HG02763 (cell line): ENCODE measurements around the gene ZNF217.
"Not testable (repeated sequence)": the region's sequence is repeated elsewhere in the genome, so short reads cannot be mapped to it uniquely, and the experiment has no call there.

Experiments
- ATAC-seq: cut with Tn5 transposase; IDR thresholded peaks from one replicate; pipeline ENCODE4 v1.9.1; 2021; ENCODE audit warnings: mild to moderate bottlenecking, moderate library complexity; ENCODE audit not compliant: unreplicated experiment

ZNF217 gene

DNA sequence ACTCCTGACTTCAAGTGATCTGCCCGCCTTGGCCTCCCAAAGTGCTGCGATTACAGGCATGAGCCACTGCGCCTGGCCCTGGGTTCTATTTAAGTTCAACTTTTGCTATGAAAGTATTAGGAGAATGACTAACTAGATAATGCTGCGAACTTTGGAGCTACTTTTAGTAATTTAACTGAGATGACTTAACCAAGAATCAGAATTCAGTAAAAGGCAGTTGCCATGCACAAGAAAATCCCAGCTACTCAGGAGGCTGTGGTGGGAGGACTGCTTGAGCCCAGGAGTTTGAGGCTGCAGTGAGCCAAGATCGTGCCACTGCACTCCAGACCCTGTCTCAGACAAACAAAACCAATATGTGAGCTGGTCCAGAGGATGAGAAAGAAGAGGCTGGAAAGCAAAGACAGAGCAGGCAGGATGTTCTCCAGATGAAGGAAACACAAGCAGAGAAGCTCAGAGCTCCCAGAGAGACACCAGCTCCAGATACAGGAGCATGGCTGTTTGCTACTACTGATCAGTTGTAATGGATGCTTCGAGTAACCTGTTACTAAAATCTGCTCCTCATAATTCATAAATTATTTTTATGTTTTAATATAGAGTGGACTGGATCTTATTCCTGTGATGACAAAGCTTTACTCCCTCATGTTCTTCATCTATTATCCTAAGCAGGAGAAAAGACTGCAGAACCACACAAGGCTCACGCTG lies 23.9 kb downstream of the ZNF217 start:
- ATAC-seq = no peak

DNA sequence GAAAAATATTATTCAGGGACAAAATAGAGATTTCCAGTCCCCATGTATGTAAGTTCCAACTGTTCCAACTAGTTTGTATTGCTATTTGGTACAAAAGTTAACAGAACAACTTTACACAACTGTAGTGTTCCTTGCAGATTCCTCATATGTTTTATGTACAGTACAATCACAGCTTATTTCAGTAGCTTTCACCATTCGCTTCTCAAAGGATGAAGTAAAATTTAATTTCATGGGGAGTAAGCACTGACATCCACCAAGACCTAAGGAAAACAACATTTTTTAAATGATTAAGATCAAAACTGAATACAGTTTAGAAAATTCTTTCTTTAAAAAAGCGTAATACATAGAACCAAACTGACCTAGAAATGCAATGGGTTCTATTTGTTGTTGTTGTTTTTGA lies 24.6 kb downstream of the ZNF217 start:
- no peak for ATAC-seq

DNA sequence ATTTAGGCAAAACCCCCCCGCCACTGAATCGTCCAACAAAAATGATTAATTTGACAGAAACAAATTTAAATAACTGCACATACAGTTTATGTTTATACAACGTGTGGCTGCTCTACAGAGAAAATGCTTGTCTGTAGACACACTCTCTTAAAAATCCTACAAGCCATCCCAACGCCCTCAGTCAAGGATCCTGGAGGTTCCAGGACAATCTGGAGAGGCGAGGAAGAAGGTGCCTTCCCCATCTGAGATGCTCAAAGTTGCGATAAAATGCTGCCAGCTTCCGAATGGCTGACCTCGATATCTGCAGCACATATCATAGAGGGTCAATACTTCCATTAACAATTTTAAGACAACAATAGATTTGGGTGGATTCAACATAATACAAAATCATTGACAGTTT lies 25.3 kb downstream of the ZNF217 start:
- ATAC-seq = no peak

DNA sequence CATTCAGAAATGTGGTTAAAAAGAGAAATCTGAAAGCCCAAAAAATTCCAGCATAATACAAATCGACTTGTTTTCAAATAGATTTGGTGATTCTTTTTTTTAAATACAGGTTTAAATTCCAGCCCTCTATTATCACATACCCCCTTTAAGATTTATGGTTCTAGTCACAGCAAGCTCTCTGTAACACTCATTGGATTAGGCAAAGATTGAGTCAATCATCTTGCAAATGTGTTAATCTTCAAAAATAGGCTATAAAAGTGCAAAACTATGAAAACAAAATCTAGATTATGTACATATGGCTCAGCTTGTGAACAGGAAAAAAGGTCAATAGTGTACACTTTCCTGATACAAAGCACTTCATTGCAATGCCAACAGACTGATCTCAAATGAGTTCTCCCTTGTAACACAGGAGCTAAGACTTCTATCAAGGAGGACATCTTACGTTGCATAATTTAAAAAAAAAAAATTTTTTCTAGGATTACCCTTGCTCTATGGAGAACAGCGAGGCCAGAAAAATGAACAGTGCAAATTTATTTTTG lies 26.2 kb downstream of the ZNF217 start:
- ATAC-seq = no peak

DNA sequence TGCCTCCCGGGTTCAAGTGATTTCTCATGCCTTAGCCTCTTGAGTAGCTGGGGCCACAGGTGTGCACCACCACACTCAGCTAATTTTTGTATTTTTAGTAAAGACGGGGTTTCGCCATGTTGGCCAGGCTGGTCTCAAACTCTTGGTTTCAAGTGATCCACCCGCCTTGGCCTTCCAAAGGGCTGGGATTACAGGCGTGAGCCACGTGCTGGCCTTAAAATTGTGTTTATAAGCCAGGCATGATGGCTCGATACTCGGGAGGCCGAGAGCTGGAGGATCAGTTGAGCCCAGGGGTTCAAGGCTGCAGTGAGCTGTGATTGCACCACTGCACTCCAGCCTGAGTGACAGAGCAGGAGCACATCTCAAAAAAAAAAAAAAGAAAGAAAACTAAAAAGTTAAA lies 27.0 kb downstream of the ZNF217 start:
- not testable (repeated sequence) for ATAC-seq

DNA sequence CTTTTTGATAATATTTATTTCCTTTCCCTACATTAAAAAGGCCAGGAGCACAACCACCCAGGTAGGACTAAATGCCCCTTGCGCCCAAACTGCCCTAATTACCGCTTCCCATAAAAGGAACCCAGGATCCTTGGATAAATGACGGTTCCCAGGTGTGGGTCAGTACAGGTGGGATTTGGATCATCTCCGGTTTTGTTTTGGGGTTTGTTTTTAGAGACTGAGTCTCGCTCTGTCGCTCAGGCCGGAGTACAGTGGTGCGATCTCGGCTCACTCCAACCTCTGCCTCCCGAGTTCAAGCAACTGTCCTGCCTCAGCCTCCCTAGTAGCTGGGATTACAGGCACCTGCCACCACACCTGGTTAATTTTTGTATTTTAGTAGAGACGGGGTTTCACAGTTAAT lies 28.4 kb downstream of the ZNF217 start:
- no peak for ATAC-seq

DNA sequence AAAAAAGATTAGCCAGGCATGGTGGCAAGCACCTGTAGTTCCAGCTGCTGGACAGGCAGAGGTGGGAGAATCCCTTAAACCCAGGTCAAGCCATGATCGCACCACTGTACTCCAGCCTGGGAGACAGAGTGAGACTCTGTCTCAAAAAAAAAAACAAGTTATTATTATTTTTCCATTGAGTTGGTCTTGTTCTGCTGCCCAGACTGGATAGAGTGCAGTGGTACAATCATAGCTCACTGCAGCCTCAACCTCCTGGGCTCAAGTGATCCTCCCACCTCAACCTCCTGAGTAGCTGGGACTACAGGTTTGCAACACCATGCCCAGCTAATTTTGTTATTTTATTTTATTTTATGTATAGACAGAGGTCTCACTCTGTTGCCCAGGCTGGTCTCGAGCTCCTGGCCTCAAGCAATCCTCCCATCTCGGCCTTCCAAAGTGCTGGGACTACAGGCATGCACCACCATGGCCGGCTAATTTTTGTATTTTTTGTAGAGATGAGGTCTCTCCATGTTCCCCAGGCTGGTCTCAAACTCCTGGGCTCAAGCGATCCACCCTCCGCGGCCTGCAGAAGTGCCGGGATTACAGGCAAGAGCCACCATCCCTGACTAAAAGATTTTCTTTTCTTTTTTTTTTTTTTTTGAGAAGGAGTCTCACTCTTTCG lies 31.4 kb downstream of the ZNF217 start:
- ATAC-seq = not testable (repeated sequence)

DNA sequence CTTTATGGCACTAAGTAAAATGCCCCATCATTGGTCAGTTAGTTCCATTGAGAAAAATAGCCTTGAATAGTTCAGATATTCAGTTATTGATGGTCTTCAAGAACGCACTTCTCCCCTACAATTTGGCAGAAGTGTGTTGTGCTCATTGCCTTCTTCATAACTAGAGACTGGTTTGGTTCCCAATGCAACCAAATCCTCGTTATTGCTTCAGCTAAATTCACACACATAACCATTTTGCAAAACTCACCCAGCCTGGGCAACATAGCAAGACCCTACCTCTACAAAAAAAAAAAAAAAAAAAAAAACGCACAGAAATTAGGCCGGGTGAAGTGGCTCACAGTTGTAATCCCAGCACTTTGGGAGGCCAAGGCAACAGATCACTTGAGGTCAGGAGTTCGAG lies 32.1 kb downstream of the ZNF217 start:
- no peak for ATAC-seq

DNA sequence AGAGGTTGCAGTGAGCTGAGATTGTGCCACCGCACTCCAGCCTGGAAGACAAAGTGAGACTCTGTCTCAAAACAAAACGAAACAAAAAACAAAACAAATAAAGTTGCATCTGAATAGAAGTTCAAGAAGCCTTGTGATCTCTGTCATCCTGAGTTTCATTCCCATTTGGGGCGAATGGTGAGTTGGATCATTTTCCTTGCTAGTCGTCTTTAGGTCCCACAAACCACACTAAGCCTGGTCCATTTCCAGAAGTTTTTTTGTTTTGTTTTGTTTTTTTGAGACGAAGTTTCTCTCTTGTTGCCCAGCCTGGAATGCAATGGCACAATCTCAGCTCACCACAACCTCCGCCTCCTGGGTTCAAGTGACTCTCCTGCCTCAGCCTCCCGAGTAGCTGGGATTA lies 33.8 kb downstream of the ZNF217 start:
- no peak for ATAC-seq

DNA sequence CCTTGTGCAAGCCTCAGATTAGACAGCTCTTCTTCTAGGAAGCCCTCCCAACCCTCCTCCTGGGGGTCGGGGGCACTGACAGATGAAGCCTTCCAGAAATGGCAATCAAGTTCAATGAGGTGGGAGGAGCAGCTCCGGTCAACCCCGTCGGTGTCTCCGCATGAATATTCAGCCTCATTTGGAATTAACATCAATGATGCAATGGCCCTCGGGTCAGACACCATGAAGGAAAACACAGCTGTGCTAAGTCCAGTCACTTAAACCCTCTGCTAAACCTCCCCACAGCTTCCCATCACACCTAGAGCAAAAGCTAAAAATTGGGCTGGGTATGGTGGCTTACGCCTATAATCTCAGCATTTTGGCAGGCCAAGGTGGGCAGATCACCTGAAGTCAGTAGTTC lies 36.5 kb downstream of the ZNF217 start:
- no peak for ATAC-seq

DNA sequence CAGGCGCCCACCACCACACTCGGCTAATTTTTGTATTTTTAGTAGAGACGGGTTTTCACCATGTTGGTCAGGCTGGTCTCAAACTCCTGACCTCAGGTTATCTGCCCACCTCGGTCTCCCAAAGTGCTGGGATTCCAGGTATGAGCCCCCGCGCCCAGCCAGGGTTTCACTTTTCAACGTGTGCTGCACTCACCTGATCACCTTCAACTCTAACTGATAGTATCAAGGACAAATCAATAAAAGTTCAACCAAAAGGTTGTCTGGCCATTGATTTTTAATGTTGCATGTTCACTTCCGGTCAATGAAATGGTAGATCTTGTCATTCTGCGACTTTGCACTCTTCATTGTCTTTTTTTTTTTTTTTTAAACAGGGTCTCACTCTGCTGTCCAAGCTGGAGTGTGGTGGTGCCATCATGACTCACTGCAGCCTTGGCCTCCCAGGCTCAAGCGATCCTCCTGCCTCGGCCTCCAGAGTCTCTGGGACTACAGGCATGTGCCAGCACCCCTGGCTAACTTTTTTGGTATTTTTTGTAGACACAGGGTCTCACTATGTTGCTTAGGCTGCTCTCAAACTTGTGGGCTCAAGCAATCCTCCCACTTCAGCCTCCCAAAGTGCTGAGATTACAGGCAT lies 37.3 kb downstream of the ZNF217 start:
- ATAC-seq = no peak

DNA sequence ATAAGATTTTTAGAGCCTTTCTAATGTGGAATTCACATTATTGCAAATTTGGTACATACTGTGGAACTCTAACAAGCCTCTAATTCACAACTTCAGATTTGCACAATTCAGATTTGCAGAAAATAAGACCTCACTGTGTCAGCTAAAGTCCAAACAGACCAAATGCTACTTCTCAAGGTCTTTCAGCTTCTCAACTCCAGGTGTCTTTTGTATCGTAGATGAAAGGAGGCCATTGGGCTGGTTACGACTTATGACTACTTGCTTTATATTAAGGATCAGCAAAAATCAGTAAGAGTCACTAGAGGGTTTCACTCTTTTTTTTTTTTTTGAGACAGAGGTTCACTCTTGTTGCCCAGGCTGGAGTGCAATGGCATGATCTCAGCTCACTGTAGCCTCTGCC lies 37.8 kb downstream of the ZNF217 start:
- ATAC-seq = no peak

DNA sequence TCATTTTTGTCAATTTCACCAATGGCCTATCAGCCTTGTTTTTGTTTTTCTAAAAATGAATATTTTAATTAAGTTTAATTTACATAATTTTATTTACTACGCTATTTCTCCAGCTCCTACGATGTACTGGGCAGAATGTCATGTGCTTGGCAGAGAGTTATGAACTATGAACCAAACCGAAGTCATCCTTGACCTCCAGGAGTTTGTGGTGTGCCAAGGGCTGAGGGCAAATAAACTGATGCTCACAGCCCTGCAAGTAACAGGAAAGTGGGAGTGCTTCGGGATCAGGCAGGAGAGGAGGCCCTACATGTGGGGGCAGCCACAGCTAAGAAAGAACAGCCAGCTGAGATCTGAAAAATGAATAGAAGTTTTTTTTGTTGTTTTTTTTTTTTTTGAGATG lies 38.6 kb downstream of the ZNF217 start:
- ATAC-seq = no peak

DNA sequence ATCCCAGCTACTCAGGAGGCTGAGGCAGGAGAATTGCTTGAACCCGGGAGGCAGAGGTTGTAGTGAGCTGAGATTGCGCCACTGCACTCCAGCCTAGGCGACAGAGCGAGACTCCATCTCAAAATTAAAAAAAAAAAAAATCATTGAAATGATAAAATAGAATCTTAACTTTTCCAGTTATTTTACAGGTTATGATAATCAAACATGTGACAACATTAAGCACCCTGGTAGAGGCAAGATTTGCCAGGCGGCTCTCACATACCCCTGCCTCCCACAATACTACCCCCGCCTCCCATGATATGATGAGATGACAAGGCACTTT lies 41.1 kb downstream of the ZNF217 start:
- ATAC-seq = not testable (repeated sequence)

DNA sequence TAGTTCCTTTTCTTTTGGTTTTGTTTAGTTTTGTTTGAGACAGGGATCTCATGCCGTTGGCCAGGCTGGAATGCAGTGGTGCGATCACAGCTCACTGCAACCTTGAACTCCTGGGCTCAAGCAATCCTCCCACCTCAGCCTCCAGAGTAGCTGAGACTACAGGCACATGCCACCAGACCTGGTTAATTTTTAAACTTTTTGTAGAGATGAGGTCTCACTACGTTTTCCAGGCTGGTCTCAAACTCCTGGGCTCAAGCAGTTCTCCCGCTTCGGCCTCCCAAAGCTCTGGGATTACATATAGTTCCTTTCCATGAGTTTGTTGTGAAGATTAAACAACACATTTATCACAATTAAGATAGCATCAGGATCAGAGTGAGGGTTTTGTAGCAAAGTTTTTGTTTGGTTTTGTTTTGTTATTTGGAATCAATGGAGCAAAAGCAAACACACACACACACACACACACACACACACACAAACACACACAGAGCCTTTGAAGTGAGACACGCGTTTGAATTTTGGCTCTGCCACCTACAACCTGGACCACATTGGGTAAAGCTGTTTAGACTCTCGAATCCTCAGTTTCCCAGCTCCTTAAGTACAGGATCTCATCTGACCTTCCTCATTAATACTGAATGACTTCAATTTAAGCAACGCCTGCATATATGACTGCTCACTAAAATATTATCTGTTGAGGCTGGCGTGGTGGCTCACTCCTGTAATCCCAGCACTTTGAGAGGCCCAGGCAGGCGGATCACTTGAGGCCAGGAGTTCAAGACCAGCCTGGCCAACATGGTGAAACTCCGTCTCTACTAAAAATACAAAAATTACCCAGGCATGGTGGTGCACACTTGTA lies 41.7 kb downstream of the ZNF217 start:
- ATAC-seq = not testable (repeated sequence)

DNA sequence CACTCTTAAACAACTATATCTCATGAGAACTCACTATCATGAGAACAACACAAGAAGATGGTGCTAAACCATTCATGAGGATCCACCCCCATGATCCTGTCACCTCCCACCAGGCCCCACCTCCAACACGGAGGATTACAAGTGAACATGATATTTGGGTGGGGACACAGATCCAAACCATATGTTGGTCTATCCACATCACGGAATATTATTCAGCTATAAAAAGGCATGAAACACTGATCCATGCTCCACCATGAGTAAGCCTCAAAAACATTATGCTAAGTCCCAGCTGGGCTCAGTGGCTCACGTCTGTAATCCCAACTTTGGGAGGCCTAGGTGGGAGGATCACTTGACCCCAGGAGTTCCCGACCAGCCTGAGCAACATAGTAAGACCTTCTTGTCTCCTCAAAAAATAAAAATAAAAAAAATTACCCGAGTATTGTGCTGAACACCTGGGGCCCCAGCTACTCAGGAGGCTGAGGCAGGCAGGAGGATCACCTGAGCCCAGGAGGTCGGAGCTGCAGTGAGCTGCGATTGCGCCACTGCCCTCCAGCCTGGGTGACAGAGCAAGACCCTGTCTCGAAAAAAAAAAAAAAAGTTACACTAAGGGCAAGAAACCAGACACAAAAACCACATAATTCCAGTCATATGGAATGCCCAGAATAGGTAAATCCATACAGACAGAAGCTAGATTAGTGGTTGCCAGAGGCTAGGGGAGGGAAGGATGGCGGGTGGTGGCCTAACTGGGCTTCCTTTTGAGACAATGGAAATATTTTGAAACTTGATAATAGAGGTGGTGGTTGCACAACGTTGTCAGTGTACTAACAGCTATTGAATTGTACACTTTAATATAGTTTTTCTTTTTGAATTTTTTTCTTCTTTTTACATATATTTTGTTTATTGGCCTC lies 43.1 kb downstream of the ZNF217 start:
- no peak for ATAC-seq

DNA sequence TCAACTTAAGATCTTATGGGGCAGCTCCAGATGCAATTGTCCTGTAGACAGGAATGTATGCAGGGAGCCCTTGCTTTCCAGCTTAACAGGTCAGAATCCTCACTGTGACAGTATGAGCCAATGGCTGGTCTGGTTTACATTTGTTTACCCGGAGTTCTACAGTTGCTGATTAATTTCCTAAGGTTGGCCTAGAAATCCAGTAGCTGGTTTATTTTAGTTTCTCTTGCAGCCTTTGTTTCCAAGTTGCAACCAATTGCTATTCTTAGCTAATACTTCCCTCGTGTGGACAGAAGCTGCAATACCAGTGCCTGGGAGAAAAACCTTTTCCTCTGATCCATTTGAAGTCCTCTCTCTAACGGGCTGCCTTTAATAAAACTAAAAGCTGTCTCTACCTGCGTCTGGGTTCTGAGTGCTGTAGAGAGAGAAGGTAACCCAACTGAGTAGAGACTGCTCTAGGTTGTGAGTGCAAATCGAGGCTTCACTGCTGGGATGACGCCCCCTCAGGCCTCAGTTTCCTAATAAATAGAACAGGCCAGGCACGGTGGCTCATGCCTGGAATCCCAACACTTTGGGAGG lies 45.9 kb downstream of the ZNF217 start:
- no peak for ATAC-seq

DNA sequence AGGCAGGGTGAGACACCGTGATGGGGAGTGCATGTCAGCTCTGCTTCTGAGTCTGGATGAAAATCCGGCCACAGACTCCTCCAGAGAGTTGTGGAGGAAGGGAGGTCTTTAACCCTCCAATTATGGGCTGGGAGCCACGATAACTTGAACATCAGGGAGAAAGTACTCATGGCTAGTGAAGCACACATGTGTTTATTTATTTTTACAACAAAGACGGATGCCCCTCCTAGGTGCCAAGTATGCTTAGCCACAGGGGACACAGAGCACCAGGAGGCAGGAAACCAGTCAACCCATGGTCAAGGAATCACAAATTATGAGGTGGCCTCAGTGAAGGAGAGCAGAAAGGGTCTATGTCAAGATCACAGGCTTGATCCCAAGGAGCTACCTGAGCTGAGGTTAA lies 54.1 kb downstream of the ZNF217 start:
- ATAC-seq = no peak

DNA sequence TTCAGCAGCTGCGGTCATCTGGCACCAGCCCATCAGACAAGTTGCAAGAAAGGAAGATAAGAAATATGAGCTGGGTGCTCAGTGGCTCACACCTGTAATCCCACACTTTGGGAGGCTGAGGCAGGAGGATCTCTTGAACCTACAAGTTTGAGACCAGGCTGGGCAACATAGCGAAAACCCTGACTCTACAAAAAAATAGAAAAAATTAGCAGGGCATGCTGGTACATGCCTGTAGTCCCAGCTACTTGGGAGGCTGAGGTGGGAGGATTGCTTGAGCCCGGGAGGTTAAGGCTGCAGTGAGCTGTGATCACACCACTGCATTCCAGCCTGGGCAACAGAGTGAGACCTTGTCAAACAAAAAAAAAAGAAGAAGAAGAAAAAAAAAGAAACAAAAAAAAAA lies 57.3 kb downstream of the ZNF217 start:
- not testable (repeated sequence) for ATAC-seq

DNA sequence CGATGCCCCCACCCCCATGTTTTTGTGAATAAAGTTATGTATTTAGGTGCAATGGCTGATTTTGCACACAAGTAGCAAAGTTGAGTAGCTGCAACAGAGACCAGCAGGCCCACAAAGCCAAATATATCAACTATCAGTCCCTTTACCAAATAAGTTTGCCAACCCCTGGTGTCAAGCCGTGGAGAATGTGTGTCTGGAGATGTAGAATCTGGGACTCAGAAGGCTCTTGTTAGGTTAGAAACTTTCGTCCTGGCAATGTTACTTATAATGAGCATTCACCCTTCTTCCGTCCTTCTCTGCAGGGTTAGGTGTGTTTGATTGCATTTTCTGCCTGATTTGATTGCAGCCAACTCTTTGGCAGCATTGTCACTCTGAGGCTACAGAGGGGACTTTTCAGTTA lies 57.8 kb downstream of the ZNF217 start:
- ATAC-seq = no peak
